ENCODE results near the gene ZNF524.

ZNF524 gene

DNA sequence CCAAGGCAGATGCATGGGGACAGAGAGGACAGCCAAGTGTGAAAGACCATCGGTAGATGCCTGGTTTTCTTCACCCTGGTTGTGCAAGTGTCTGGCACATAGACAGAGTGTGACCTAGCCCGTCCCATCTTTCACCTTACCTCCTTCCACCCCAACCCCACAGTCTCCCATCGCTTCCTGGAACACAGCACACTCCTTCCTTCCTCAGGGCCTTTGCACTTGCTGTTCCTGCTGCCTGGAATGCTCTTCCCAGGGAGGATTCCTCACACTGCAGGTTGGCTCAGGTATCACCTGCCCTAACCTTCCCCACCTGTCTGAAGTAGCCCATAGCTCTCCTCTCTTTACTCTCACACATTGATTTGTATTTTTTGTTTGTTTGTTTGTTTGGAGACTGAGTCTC lies 3.8 kb upstream of the ZNF524 start:
- Histone ChIP-seq H3K4me1 (ENCODE audit: control insufficient read depth, insufficient read depth, low read length) (peaks cover 10% of the 10 kb centered on the region), H3K4me3 (ENCODE audit: low read depth, low read length) (no peak overlapping the region), H3K9me3 (ENCODE audit: control insufficient read depth, insufficient read depth, low read length) (no peaks in the 10 kb centered on the region), H3K9ac (ENCODE audit: low read depth, low read length) (no peak overlapping the region), H3K36me3 (ENCODE audit: control insufficient read depth, insufficient read depth, low read length) (peaks cover 7% of the 10 kb centered on the region), H3K27me3 (ENCODE audit: control insufficient read depth, insufficient read depth, low read length) (no peaks in the 10 kb centered on the region)

DNA sequence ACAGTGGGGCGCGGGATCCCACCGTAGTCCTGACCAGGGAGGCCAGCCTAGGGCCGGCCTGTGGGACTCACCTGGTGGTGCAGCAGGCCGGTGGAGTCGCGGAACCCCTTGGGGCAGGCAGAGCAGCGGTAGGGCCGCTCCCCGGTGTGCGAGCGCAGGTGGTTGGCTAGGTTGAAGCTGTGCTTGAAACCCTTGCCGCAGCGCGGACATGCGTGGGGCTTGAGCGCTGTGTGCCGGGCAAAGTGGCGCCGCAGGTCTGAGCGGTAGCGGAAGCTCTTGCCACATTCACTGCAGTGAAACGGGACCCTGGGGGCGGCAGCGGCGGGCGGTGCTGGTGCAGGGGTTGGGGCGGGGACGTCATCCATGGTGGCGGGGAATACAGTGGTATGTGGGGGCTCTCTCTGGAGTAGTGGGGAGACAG lies 2.6 kb upstream of the ZNF524 start:
- peaks cover 10% of the 10 kb centered on the region for H3K4me1 ChIP-seq (ENCODE audit: control insufficient read depth, insufficient read depth, low read length)
- no peaks in the 10 kb centered on the region for H3K9me3 ChIP-seq (ENCODE audit: control insufficient read depth, insufficient read depth, low read length)
- H3K27me3 ChIP-seq (ENCODE audit: control insufficient read depth, insufficient read depth, low read length) = no peaks in the 10 kb centered on the region
- peak overlapping the region; percentile 37 for H3K9ac ChIP-seq (ENCODE audit: low read depth, low read length)
- H3K4me3 ChIP-seq (ENCODE audit: low read depth, low read length) = peak overlapping the region; percentile 61
- peaks cover 3% of the 10 kb centered on the region for H3K36me3 ChIP-seq (ENCODE audit: control insufficient read depth, insufficient read depth, low read length)

DNA sequence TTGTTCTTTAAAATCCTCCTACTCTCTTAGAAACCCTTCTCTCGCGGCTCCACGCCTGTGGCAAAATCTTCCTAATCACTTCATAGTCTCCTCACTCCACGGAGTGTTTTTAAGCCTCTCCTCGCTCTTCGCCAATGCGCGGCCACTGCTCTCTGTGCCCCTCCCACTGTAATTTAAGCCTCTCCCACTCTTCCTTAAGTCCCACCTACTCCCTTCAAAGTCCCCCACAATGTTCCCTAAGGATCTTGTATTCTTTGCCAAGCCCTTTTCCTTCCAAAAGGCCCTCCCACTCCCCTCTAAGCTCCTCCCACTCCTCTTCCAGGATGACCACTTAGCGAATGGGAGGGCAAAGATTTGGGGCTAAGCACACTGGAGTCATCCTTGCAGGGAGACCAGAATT lies 2.1 kb upstream of the ZNF524 start:
- H3K9me3 ChIP-seq (ENCODE audit: control insufficient read depth, insufficient read depth, low read length) = no peaks in the 10 kb centered on the region
- peaks cover 11% of the 10 kb centered on the region for H3K4me1 ChIP-seq (ENCODE audit: control insufficient read depth, insufficient read depth, low read length)
- H3K4me3 ChIP-seq (ENCODE audit: low read depth, low read length) = peak overlapping the region; percentile 61
- H3K36me3 ChIP-seq (ENCODE audit: control insufficient read depth, insufficient read depth, low read length) = peaks cover 3% of the 10 kb centered on the region
- H3K27me3 ChIP-seq (ENCODE audit: control insufficient read depth, insufficient read depth, low read length) = no peaks in the 10 kb centered on the region
- no peak overlapping the region for H3K9ac ChIP-seq (ENCODE audit: low read depth, low read length)

DNA sequence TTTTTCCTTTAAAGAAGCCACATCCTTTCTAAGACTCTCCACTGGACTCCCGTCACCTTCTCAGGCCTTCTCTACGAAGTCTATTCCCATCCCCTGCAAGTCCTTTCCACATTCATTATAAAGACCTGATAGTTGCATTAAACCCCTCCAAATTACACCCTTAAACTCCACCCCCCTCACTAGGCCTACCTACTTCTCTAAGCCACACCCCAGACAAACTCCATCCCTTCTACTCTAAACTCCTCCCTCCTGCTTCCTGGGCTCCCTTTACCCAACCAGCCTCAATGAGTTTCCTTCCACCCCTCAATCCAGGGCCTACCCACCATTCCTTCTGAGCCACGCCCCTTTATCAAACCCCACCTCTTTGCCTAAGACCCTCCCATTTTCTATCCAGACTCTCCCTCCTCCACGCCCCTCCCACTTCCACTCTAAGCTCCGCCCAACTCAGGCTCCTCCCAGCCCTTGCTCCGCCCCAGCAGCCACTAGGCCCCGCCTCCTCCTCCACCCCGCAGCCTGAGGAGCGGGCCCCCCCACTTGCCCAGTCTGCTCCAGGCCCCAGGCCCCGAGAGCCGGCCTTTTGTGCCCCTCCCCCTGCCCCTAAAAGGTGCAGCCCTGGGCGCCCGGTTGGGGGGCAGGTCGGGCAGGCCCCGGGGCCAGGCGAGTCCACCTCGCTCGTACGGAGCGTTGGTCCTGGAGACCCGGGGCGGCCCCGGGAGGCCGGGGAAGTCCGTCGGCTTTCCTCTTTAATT lies 1.2 kb upstream of the ZNF524 start:
- H3K27me3 ChIP-seq (ENCODE audit: control insufficient read depth, insufficient read depth, low read length) = no peaks in the 10 kb centered on the region
- H3K4me3 ChIP-seq (ENCODE audit: low read depth, low read length) = peak overlapping the region; percentile 97
- H3K36me3 ChIP-seq (ENCODE audit: control insufficient read depth, insufficient read depth, low read length) = peaks cover 3% of the 10 kb centered on the region
- H3K4me1 ChIP-seq (ENCODE audit: control insufficient read depth, insufficient read depth, low read length) = peaks cover 16% of the 10 kb centered on the region
- peak overlapping the region; percentile 98 for H3K9ac ChIP-seq (ENCODE audit: low read depth, low read length)
- no peaks in the 10 kb centered on the region for H3K9me3 ChIP-seq (ENCODE audit: control insufficient read depth, insufficient read depth, low read length)

DNA sequence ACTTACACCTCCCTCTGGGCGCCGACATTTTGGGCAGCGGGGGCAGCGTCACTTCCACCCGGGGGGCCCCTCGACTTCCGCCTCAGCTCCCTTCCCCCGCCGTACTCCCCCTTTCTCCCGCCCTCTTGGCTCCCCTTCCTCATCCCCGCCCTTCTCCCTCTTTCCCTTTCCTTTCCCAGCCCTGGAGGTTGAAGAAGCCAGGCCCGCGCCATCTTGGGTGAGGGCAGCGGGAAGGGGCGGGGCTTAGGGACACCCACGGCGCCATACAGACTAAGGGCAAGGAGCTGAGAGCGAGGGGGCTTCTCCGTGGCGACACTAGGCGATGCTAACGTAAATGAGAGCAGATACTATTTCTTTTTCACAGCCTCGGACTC lies 633 bp upstream of the ZNF524 start, which contains the start of gene FIZ1:
Gene FIZ1 (minus strand): TSS at position 50 of the 374 bp plus-strand sequence. CDS start 1,652 bp downstream, outside the sequence.
- no peaks in the 10 kb centered on the region for H3K9me3 ChIP-seq (ENCODE audit: control insufficient read depth, insufficient read depth, low read length)
- no peaks in the 10 kb centered on the region for H3K27me3 ChIP-seq (ENCODE audit: control insufficient read depth, insufficient read depth, low read length)
- H3K36me3 ChIP-seq (ENCODE audit: control insufficient read depth, insufficient read depth, low read length) = peaks cover 3% of the 10 kb centered on the region
- H3K4me3 ChIP-seq (ENCODE audit: low read depth, low read length) = peak within 1 kb of the TSS; percentile 97
- peak within 1 kb of the TSS; percentile 98 for H3K9ac ChIP-seq (ENCODE audit: low read depth, low read length)
- H3K4me1 ChIP-seq (ENCODE audit: control insufficient read depth, insufficient read depth, low read length) = peaks cover 16% of the 10 kb centered on the region

DNA sequence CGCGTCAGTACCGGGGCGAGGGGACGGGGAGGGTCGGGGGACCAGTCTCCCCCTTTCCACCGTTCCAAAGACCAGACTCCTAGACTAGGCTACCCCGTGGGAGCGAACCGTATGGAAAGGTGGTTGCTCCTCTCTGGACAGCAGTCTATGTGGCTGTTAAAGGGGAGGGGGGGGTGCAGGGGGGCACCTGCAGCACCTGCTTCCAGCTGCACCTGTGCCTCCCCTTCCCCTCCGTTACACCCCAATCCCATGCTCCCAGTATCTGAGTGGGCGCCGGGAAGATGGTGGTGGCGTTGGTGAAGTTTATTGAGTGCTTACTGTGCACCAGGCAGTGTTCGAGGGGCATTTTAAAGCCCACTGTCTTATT lies 557 bp downstream of the ZNF524 start:
- H3K9ac ChIP-seq (ENCODE audit: low read depth, low read length) = peak overlapping the region; percentile 79
- no peaks in the 10 kb centered on the region for H3K27me3 ChIP-seq (ENCODE audit: control insufficient read depth, insufficient read depth, low read length)
- H3K4me1 ChIP-seq (ENCODE audit: control insufficient read depth, insufficient read depth, low read length) = peaks cover 16% of the 10 kb centered on the region
- peak overlapping the region; percentile 76 for H3K4me3 ChIP-seq (ENCODE audit: low read depth, low read length)
- no peaks in the 10 kb centered on the region for H3K9me3 ChIP-seq (ENCODE audit: control insufficient read depth, insufficient read depth, low read length)
- peaks cover 3% of the 10 kb centered on the region for H3K36me3 ChIP-seq (ENCODE audit: control insufficient read depth, insufficient read depth, low read length)

DNA sequence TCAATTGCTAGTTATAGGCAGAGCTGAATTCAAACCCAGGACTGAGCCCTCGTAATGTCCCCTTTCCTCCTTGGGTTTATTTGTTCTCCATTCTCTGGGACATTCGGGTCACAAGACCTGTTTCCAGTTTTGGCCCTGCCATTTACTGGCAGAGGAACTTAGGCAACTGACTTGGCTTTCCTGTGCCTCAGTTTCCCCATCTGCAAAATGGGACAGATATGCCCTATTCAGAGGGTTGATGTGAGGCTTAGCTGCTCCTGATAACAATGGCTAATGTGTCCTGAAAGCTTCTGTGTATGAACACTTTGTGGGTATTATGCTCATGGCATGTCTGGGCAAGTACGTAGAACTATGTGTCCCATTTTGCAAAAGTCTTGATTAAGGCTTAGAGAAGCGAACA lies 996 bp downstream of the ZNF524 start:
- Histone ChIP-seq H3K4me1 (ENCODE audit: control insufficient read depth, insufficient read depth, low read length) (peaks cover 16% of the 10 kb centered on the region), H3K27me3 (ENCODE audit: control insufficient read depth, insufficient read depth, low read length) (no peaks in the 10 kb centered on the region), H3K36me3 (ENCODE audit: control insufficient read depth, insufficient read depth, low read length) (peaks cover 3% of the 10 kb centered on the region), H3K4me3 (ENCODE audit: low read depth, low read length) (peak overlapping the region; percentile 76), H3K9ac (ENCODE audit: low read depth, low read length) (no peak overlapping the region), H3K9me3 (ENCODE audit: control insufficient read depth, insufficient read depth, low read length) (no peaks in the 10 kb centered on the region)

DNA sequence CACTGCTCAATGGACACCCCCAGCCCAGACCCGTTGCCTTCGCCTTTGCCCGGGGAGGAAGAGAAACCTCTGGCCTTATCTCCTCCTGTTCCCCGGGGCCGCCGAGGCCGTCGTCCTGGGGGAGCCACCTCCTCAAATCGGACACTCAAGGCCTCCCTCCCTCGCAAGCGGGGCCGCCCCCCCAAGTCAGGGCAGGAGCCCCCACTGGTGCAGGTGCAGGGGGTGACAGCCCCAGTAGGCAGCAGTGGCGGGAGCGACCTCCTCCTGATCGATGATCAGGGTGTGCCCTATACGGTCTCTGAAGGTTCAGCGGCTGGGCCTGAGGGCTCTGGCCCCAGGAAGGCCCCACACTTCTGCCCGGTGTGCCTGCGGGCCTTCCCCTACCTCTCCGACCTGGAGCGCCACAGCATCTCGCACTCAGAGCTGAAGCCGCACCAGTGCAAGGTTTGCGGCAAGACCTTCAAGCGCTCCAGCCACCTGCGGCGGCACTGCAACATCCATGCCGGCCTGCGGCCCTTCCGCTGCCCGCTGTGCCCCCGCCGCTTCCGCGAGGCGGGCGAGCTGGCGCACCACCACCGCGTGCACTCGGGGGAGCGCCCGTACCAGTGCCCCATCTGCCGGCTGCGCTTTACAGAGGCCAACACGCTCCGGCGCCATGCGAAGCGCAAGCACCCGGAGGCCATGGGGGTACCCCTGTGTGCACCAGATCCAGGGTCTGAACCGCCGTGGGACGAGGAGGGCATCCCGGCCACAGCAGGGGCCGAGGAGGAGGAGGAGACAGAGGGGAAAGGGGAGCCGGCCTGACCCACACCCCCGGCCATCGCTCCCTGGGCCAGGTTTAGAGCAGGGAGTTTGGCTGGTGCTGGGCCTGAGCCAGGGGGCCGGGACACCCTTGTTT lies 2.3 kb downstream of the ZNF524 start:
- Histone ChIP-seq H3K4me3 (ENCODE audit: low read depth, low read length) (no peak overlapping the region), H3K4me1 (ENCODE audit: control insufficient read depth, insufficient read depth, low read length) (peaks cover 16% of the 10 kb centered on the region), H3K27me3 (ENCODE audit: control insufficient read depth, insufficient read depth, low read length) (no peaks in the 10 kb centered on the region), H3K9me3 (ENCODE audit: control insufficient read depth, insufficient read depth, low read length) (no peaks in the 10 kb centered on the region), H3K36me3 (ENCODE audit: control insufficient read depth, insufficient read depth, low read length) (no peaks in the 10 kb centered on the region), H3K9ac (ENCODE audit: low read depth, low read length) (no peak overlapping the region)

DNA sequence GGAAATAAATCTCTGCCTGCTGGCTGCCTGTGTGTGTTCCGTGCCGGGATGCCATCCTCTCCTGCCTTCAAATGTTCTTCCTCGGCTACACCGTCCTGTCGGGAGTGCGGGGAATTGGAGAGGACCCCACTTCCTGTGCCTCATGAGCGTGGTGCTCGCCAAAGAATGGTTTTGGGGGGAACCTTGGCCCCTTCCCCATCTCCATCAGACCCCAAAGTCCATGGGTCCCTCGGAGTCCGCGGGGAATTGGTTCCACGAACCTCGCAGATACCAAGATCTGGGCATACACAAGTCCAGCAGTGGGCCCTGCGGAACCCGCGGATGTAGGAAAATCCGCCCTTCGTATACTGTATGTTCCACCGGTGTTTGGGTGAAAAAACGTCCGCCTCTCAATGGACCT lies 3.0 kb downstream of the ZNF524 start:
- Histone ChIP-seq H3K36me3 (ENCODE audit: control insufficient read depth, insufficient read depth, low read length) (peaks cover 3% of the 10 kb centered on the region), H3K4me1 (ENCODE audit: control insufficient read depth, insufficient read depth, low read length) (peaks cover 16% of the 10 kb centered on the region), H3K4me3 (ENCODE audit: low read depth, low read length) (no peak overlapping the region), H3K9me3 (ENCODE audit: control insufficient read depth, insufficient read depth, low read length) (no peaks in the 10 kb centered on the region), H3K27me3 (ENCODE audit: control insufficient read depth, insufficient read depth, low read length) (no peaks in the 10 kb centered on the region), H3K9ac (ENCODE audit: low read depth, low read length) (no peak overlapping the region)

DNA sequence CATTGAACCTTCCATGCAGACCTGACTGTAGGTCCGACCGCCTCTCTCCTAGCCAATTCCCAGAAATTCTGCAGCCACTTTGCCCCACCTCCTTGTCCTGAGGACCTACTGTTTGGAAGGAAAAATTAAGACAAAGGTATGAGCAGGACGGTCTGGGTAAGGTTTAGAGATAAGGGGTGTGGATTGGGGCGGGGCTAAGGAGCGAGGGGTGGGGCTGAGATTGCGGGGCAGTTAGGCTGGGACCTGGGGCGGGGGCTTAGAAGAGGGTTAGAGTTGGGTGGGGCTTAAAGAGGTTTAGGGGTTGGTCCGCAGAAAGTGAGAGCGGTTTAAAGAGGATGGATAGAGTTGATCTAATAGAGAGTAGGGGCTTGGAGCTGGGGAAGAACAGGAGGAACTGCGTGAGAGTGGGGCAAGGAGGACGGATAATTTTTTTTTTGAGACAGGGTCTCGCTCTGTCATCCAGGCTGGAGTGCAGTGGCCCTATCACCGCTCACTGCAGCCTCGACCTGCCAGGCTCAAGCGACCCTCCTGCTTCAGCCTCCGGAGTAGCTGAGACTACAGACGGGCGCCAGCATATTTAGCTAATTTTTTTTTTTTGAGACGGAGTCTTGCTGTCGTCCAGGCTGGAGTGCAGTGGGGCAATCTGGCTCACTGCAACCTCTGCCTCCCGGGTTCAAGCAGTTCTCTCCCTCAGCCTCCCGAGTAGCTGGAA lies 3.6 kb downstream of the ZNF524 start:
- Histone ChIP-seq H3K9me3 (ENCODE audit: control insufficient read depth, insufficient read depth, low read length) (no peaks in the 10 kb centered on the region), H3K36me3 (ENCODE audit: control insufficient read depth, insufficient read depth, low read length) (peaks cover 3% of the 10 kb centered on the region), H3K4me3 (ENCODE audit: low read depth, low read length) (no peak overlapping the region), H3K27me3 (ENCODE audit: control insufficient read depth, insufficient read depth, low read length) (no peaks in the 10 kb centered on the region), H3K4me1 (ENCODE audit: control insufficient read depth, insufficient read depth, low read length) (peaks cover 11% of the 10 kb centered on the region), H3K9ac (ENCODE audit: low read depth, low read length) (no peak overlapping the region)

DNA sequence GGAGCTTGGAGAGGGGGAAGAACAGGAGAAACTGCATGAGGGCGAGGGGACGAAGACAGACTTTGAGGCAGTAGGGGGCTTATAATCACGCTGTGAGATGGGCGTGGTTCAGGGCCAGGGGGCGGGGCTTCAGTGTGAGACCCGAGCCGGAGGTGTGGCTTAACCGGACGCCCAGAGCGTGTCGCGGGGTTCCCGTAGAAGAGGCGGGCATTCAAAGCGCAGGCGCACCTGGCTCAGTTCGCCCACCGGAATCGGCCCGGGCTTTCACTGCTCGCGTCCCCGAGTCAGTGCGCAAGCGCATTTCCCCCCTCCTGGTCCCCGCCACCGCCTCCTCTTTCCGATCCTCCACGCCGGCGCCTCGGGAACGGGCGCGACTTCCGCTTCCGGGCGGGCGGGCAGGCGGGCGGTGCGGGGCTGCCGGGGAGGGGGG lies 5.1 kb downstream of the ZNF524 start:
- Histone ChIP-seq H3K36me3 (ENCODE audit: control insufficient read depth, insufficient read depth, low read length) (peaks cover 8% of the 10 kb centered on the region), H3K9ac (ENCODE audit: low read depth, low read length) (no peak overlapping the region), H3K4me1 (ENCODE audit: control insufficient read depth, insufficient read depth, low read length) (peaks cover 11% of the 10 kb centered on the region), H3K4me3 (ENCODE audit: low read depth, low read length) (peak overlapping the region; percentile 89), H3K9me3 (ENCODE audit: control insufficient read depth, insufficient read depth, low read length) (no peaks in the 10 kb centered on the region), H3K27me3 (ENCODE audit: control insufficient read depth, insufficient read depth, low read length) (no peaks in the 10 kb centered on the region)
